Measurements from ENCODE around the gene KCNH4.
"Not testable (repeated sequence)": the region's sequence is repeated elsewhere in the genome, so short reads cannot be mapped to it uniquely, and the experiment has no call there.

The KCNH4 gene

DNA sequence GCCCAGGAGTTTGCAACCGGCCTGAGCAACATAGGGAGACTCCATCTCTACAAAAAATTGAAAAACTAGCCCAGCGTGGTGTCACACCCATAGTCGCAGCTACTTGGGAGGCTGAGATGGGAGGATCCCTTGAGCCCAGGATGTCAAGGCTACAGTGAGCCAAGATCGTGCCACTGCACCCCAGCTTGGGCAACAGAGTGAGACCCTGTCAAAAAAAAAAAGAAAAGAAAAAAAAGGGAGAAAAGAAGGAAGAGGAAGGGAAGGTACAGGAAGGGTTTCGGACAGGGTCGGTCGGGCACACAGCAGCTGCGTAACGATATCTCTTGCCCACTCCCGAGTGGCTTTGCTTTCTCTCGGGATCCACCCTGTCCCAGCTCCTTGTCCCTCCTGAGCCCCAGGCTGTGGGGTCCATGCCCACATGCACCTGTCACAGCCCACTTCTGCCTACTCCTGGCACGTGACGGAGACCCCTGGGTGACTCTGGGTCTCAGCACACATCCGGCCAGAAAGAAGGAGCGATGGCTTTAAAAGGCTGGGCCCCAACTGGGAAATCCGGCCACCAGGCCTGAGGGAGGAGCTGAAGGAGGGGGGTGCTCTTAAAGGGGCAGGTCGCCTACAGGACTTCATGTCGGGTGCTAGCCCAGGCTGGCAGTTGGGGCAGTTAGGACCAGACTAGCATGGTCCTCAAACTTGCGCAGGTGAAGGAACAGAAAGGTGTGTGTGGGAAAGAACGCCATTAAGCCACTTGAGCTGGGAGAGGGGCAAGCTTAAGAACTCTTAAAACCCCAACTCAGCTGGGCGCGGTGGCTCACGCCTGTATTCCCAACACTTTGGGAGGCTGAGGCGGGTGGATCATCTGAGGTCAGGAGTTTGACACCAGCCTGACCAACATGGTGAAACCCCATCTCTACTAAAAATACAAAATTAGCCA is 13.3 kb upstream of the KCNH4 start, which contains the start of gene GHDC:
GHDC (minus strand) TSS at position 526 of the 931 bp plus-strand sequence. CDS start 913 bp downstream, outside the sequence.
- peak; percentile 64 to 71 (median 67) for DNase-seq (ENCODE audit: low read depth in 2 of 3, low spot score in 1 of 3)

- DNase-seq (ENCODE audit: low read depth in 2 of 3, low spot score in 1 of 3): no peak
These were observed 12.4 kb upstream of the KCNH4 start for GRCh38 chr17:42193216-42193968.

- DNase-seq (ENCODE audit: low read depth in 2 of 3, low spot score in 1 of 3): no peak
These were observed 11.5 kb upstream of the KCNH4 start for GRCh38 chr17:42192189-42193126.

DNA sequence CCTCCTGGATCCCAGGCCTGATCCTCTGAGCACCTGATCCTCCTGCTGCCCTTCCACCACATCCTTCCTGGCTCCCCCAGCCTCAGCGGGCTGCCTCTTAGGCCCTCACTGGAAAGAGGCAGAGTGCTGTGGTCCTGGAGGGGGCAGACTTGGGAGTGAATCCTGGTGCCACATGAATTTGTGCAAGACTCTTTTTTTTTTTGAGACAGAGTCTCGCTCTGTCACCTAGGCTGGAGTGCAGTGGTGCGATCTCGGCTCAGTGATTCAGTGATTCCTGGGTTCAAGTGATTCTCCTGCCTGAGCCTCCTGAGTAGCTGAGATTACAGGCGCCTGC is 10.3 kb upstream of the KCNH4 start:
- DNase-seq (ENCODE audit: low read depth in 2 of 3, low spot score in 1 of 3): no peak

DNA sequence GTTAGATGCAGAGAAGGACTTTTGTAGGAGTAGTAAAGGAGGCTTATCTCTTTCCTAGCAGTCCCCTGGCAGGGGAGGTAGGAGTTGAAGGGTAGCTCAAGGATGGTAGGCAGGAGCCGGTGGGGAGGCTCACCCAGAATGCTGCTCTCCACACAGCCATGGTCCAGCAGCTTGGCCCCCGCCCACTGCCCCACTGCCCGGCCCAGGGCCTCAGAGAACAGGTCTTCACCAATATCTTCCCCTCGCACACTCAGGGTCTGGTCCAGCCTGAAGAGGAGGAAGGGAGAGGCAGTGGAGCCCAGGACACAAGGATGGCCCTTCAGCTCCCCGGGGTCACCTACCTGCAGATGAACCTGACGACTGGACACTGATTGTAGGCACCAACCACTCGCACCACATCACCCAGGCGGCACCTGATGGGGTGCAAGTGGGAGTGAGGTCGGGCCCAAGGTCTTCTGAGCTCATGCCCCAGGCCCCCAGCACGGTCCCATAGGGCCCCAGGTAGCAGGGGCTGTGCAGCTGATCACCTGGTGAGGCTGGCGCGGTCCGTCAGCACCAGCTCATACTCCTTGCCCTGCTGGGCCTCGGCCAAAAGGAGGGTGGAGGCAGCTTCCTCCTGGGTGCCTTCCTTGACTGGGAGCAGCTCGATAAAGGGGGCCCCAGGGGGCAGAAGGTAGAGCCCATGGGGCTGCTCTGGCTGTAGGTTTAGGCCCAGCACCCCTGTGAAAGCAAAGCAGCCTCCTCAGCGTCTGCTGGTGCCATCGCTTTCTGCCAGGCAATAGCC is 9.7 kb upstream of the KCNH4 start:
- no peak for DNase-seq (ENCODE audit: low read depth in 2 of 3, low spot score in 1 of 3)

- DNase-seq (ENCODE audit: low read depth in 2 of 3, low spot score in 1 of 3): no peak
These were observed 8.7 kb upstream of the KCNH4 start for GRCh38 chr17:42189651-42189965.

- no peak for DNase-seq (ENCODE audit: low read depth in 2 of 3, low spot score in 1 of 3)
These were observed 8.1 kb upstream of the KCNH4 start for GRCh38 chr17:42188749-42189650.

DNA sequence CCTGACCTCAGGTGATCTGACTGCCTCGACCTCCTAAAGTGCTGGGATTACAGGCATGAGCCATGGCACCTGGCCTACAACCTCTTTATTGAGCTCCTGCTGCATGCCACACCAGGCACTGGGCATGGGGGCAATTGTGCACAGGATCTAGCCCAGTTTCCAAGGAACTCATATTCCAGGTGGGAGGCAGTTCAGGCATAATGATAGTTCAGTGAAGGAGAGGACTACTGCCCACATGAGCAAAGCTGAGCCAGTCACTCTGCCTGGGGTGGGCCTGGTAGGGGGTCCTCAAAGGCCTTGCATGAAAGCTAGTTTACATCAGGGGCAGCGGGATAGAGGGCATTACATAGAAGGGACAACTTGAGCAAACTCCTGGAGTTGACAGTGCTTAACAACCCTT is 6.9 kb upstream of the KCNH4 start:
- no peak for DNase-seq (ENCODE audit: low read depth in 2 of 3, low spot score in 1 of 3)

- not testable (repeated sequence) for DNase-seq (ENCODE audit: low read depth in 2 of 3, low spot score in 1 of 3)
These were observed 5.2 kb upstream of the KCNH4 start for GRCh38 chr17:42186191-42186590.

- no peak for DNase-seq (ENCODE audit: low read depth in 2 of 3, low spot score in 1 of 3)
These were observed 4.6 kb upstream of the KCNH4 start for GRCh38 chr17:42185621-42185930.

- DNase-seq (ENCODE audit: low read depth in 2 of 3, low spot score in 1 of 3): no peak
These were observed 4.0 kb upstream of the KCNH4 start, which contains the start of gene HCRT for GRCh38 chr17:42184713-42185620. HCRT (minus strand) TSS chr17:42185452; CDS start chr17:42185365, 87 bp downstream.

- DNase-seq (ENCODE audit: low read depth in 2 of 3, low spot score in 1 of 3): peak; percentile 66 to 78 (median 75)
These were observed 3.1 kb upstream of the KCNH4 start for GRCh38 chr17:42183741-42184711.

DNA sequence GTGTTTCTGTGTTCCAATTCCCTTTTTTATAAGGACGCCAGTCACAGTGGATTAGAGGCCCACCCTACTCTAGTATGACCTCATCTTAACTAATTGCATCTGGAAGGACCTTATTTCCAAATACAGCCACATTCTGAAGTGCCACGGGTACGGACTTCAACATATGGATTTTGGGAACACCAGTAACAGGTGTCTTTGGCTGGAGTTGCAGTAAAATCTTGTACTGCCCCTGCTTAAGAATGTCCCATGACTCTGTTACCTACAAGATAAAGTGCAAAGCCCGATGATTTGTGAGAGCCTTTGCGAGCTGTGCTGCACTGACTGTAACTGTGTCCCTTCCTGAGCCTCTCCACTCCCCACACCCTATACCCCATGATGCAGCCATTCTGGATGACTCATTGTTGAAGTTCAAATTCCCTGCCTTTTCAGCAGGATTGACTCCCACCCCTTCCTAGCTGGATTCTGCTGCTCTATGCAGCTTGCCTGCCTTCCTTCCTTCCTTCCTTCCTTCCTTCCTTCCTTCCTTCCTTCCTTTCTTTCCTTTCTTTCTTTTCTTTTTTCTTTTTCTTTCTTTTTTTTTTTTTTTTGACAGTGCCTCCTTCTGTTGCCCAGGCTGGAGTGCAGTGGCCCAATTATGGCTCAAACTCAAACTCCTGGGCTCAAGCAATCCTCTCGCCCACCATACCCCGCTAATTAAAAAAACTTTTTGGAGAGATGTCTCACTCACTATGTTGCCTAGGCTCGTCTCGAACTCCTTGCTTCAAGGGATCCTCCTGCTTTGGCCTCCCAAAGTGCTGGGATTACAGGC is 2.2 kb upstream of the KCNH4 start:
- DNase-seq (ENCODE audit: low read depth in 2 of 3, low spot score in 1 of 3): no peak

DNA sequence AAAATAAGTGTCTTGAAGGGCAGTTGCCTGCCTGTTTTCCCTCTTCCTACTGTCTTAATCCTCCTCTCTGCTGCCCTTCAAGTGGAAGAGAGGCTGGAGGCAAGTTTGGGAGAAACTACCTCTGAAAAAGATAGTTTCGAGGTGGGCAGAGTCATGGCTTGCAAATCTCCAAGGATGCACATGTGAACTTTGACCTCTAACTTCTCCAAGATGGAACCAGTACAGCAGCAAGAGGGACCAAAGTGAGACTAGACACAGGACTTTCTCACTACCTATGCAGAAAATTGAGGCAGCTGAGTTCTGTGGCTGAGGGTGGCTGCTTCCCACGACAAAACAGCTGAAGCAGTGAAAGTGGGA is 887 bp upstream of the KCNH4 start:
- no peak for DNase-seq (ENCODE audit: low read depth in 2 of 3, low spot score in 1 of 3)

GRCh38 chr17:42180411-42180921 is 476 bp downstream of the KCNH4 start:
- no peak for DNase-seq (ENCODE audit: low read depth in 2 of 3, low spot score in 1 of 3)

GRCh38 chr17:42179911-42180410 is 981 bp downstream of the KCNH4 start:
- DNase-seq (ENCODE audit: low read depth in 2 of 3, low spot score in 1 of 3): peak in 1 of 3 donors; percentile 10

Measured in stimulated activated CD4-positive, alpha-beta T cell treated with anti-CD3 and anti-CD28 coated beads, Interleukin-12 subunit alpha, Interleukin-12 subunit beta, amount 100 ng/mL, for 48 hours (primary cell).